ENCODE results near the gene SLC26A9.

SLC26A9 gene

GRCh38 chr1:205962821-205963221, 19.6 kb upstream of the SLC26A9 start:
- WGBS, 2 experiments (ENCODE audit: insufficient coverage in 2 of 2): 79 to 83% methylated on average over 5 to 6 of the region's 6 CpGs
- Histone ChIP-seq H3K36me3 (ENCODE audit: control insufficient read depth, insufficient read depth, low read length) (no peaks in the 10 kb centered on the region), H3K4me1 (ENCODE audit: control insufficient read depth, insufficient read depth, low read length, poor library complexity, severe bottlenecking) (no peaks in the 10 kb centered on the region), H3K27ac (ENCODE audit: low read depth, low read length, severe bottlenecking) (no peak overlapping the region), H3K4me3 (ENCODE audit: extremely low read depth, insufficient read depth, low read length, poor library complexity, severe bottlenecking) (no peak overlapping the region), H3K9me3 (ENCODE audit: control insufficient read depth, low read length) (no peaks in the 10 kb centered on the region)

- H3K27ac ChIP-seq (ENCODE audit: low read depth, low read length, severe bottlenecking): no peak overlapping the region
- H3K4me3 ChIP-seq (ENCODE audit: extremely low read depth, insufficient read depth, low read length, poor library complexity, severe bottlenecking): no peak overlapping the region
- no peaks in the 10 kb centered on the region for H3K4me1 ChIP-seq (ENCODE audit: control insufficient read depth, insufficient read depth, low read length, poor library complexity, severe bottlenecking)
- WGBS, 2 experiments (ENCODE audit: insufficient coverage in 2 of 2): 93% methylated on average over 3 of the region's 9 CpGs
- H3K36me3 ChIP-seq (ENCODE audit: control insufficient read depth, insufficient read depth, low read length): no peaks in the 10 kb centered on the region
- H3K9me3 ChIP-seq (ENCODE audit: control insufficient read depth, low read length): no peaks in the 10 kb centered on the region
Observed at GRCh38 chr1:205961991-205962820, 18.9 kb upstream of the SLC26A9 start.

GRCh38 chr1:205961405-205961804, 18.1 kb upstream of the SLC26A9 start:
- H3K9me3 ChIP-seq (ENCODE audit: control insufficient read depth, low read length): no peaks in the 10 kb centered on the region
- no peaks in the 10 kb centered on the region for H3K4me1 ChIP-seq (ENCODE audit: control insufficient read depth, insufficient read depth, low read length, poor library complexity, severe bottlenecking)
- no peak overlapping the region for H3K4me3 ChIP-seq (ENCODE audit: extremely low read depth, insufficient read depth, low read length, poor library complexity, severe bottlenecking)
- no peak overlapping the region for H3K27ac ChIP-seq (ENCODE audit: low read depth, low read length, severe bottlenecking)
- no peaks in the 10 kb centered on the region for H3K36me3 ChIP-seq (ENCODE audit: control insufficient read depth, insufficient read depth, low read length)
- 22% methylated on average over 2 of the region's 2 CpGs; no CpG with 5 or more reads in 1 of the 2 experiments for WGBS, 2 experiments (ENCODE audit: insufficient coverage in 2 of 2)

GRCh38 chr1:205959789-205960188, 16.5 kb upstream of the SLC26A9 start:
- H3K4me3 ChIP-seq (ENCODE audit: extremely low read depth, insufficient read depth, low read length, poor library complexity, severe bottlenecking): no peak overlapping the region
- H3K27ac ChIP-seq (ENCODE audit: low read depth, low read length, severe bottlenecking): no peak overlapping the region
- no peaks in the 10 kb centered on the region for H3K4me1 ChIP-seq (ENCODE audit: control insufficient read depth, insufficient read depth, low read length, poor library complexity, severe bottlenecking)
- H3K36me3 ChIP-seq (ENCODE audit: control insufficient read depth, insufficient read depth, low read length): no peaks in the 10 kb centered on the region
- 80 to 100% methylated on average over 3 of the region's 4 CpGs for WGBS, 2 experiments (ENCODE audit: insufficient coverage in 2 of 2)
- H3K9me3 ChIP-seq (ENCODE audit: control insufficient read depth, low read length): no peaks in the 10 kb centered on the region

GRCh38 chr1:205955499-205955898, 12.2 kb upstream of the SLC26A9 start:
- no peak overlapping the region for H3K27ac ChIP-seq (ENCODE audit: low read depth, low read length, severe bottlenecking)
- peaks cover 3% of the 10 kb centered on the region for H3K4me1 ChIP-seq (ENCODE audit: control insufficient read depth, insufficient read depth, low read length, poor library complexity, severe bottlenecking)
- no peak overlapping the region for H3K4me3 ChIP-seq (ENCODE audit: extremely low read depth, insufficient read depth, low read length, poor library complexity, severe bottlenecking)
- H3K9me3 ChIP-seq (ENCODE audit: control insufficient read depth, low read length): no peaks in the 10 kb centered on the region
- WGBS, 2 experiments (ENCODE audit: insufficient coverage in 2 of 2): 100% methylated on average over 1 of the region's 1 CpG; no CpG with 5 or more reads in 1 of the 2 experiments
- H3K36me3 ChIP-seq (ENCODE audit: control insufficient read depth, insufficient read depth, low read length): no peaks in the 10 kb centered on the region

GRCh38 chr1:205954819-205955404, 11.7 kb upstream of the SLC26A9 start:
- Histone ChIP-seq H3K9me3 (ENCODE audit: control insufficient read depth, low read length) (no peaks in the 10 kb centered on the region), H3K4me1 (ENCODE audit: control insufficient read depth, insufficient read depth, low read length, poor library complexity, severe bottlenecking) (peaks cover 3% of the 10 kb centered on the region), H3K36me3 (ENCODE audit: control insufficient read depth, insufficient read depth, low read length) (no peaks in the 10 kb centered on the region), H3K27ac (ENCODE audit: low read depth, low read length, severe bottlenecking) (no peak overlapping the region), H3K4me3 (ENCODE audit: extremely low read depth, insufficient read depth, low read length, poor library complexity, severe bottlenecking) (no peak overlapping the region)
- 80 to 97% methylated on average over 7 to 8 of the region's 11 CpGs for WGBS, 2 experiments (ENCODE audit: insufficient coverage in 2 of 2)

GRCh38 chr1:205951746-205952145, 8.5 kb upstream of the SLC26A9 start:
- H3K27ac ChIP-seq (ENCODE audit: low read depth, low read length, severe bottlenecking): no peak overlapping the region
- 88% methylated on average over 1 of the region's 1 CpG; no CpG with 5 or more reads in 1 of the 2 experiments for WGBS, 2 experiments (ENCODE audit: insufficient coverage in 2 of 2)
- no peaks in the 10 kb centered on the region for H3K9me3 ChIP-seq (ENCODE audit: control insufficient read depth, low read length)
- no peak overlapping the region for H3K4me3 ChIP-seq (ENCODE audit: extremely low read depth, insufficient read depth, low read length, poor library complexity, severe bottlenecking)
- peaks cover 3% of the 10 kb centered on the region for H3K4me1 ChIP-seq (ENCODE audit: control insufficient read depth, insufficient read depth, low read length, poor library complexity, severe bottlenecking)
- no peaks in the 10 kb centered on the region for H3K36me3 ChIP-seq (ENCODE audit: control insufficient read depth, insufficient read depth, low read length)

GRCh38 chr1:205950826-205951549, 7.7 kb upstream of the SLC26A9 start:
- WGBS, 2 experiments (ENCODE audit: insufficient coverage in 2 of 2): 89 to 100% methylated on average over 3 to 4 of the region's 7 CpGs
- Histone ChIP-seq H3K27ac (ENCODE audit: low read depth, low read length, severe bottlenecking) (no peak overlapping the region), H3K36me3 (ENCODE audit: control insufficient read depth, insufficient read depth, low read length) (no peaks in the 10 kb centered on the region), H3K9me3 (ENCODE audit: control insufficient read depth, low read length) (no peaks in the 10 kb centered on the region), H3K4me1 (ENCODE audit: control insufficient read depth, insufficient read depth, low read length, poor library complexity, severe bottlenecking) (peaks cover 3% of the 10 kb centered on the region), H3K4me3 (ENCODE audit: extremely low read depth, insufficient read depth, low read length, poor library complexity, severe bottlenecking) (no peak overlapping the region)

GRCh38 chr1:205950280-205950679, 7.0 kb upstream of the SLC26A9 start:
- no peak overlapping the region for H3K27ac ChIP-seq (ENCODE audit: low read depth, low read length, severe bottlenecking)
- H3K4me3 ChIP-seq (ENCODE audit: extremely low read depth, insufficient read depth, low read length, poor library complexity, severe bottlenecking): no peak overlapping the region
- no peaks in the 10 kb centered on the region for H3K36me3 ChIP-seq (ENCODE audit: control insufficient read depth, insufficient read depth, low read length)
- H3K9me3 ChIP-seq (ENCODE audit: control insufficient read depth, low read length): no peaks in the 10 kb centered on the region
- WGBS, 2 experiments (ENCODE audit: insufficient coverage in 2 of 2): 91% methylated on average over 7 to 8 of the region's 8 CpGs
- peaks cover 3% of the 10 kb centered on the region for H3K4me1 ChIP-seq (ENCODE audit: control insufficient read depth, insufficient read depth, low read length, poor library complexity, severe bottlenecking)

GRCh38 chr1:205949753-205950152, 6.5 kb upstream of the SLC26A9 start:
- Histone ChIP-seq H3K27ac (ENCODE audit: low read depth, low read length, severe bottlenecking) (no peak overlapping the region), H3K36me3 (ENCODE audit: control insufficient read depth, insufficient read depth, low read length) (no peaks in the 10 kb centered on the region), H3K4me3 (ENCODE audit: extremely low read depth, insufficient read depth, low read length, poor library complexity, severe bottlenecking) (no peak overlapping the region), H3K9me3 (ENCODE audit: control insufficient read depth, low read length) (no peaks in the 10 kb centered on the region), H3K4me1 (ENCODE audit: control insufficient read depth, insufficient read depth, low read length, poor library complexity, severe bottlenecking) (peaks cover 3% of the 10 kb centered on the region)
- WGBS, 2 experiments (ENCODE audit: insufficient coverage in 2 of 2): 56% methylated on average over 1 of the region's 1 CpG; no CpG with 5 or more reads in 1 of the 2 experiments

Measured in mesodermal cell (in vitro differentiated cells).